Jurkat, Clone E6-1 (cell line): ENCODE measurements around the gene CELA3B.
"Not testable (repeated sequence)": the region's sequence is repeated elsewhere in the genome, so short reads cannot be mapped to it uniquely, and the experiment has no call there.

Experiments used
- DNase-seq: peaks from one replicate; pipeline ENCODE4 v3.0.0-alpha.2; 2011; ENCODE audit warnings: low read depth, low spot score
- H3K4me3 ChIP-seq: 2 replicates; pipeline ENCODE4 v1.5.1; 2011; ENCODE audit warnings: mild to moderate bottlenecking, low read length, control low read depth, moderate library complexity

Gene CELA3B

GRCh38 chr1:21941370-21941769 lies 35.5 kb upstream of the CELA3B start:
- H3K4me3 ChIP-seq, result no peak overlapping the region
- DNase-seq, result no peak

DNA sequence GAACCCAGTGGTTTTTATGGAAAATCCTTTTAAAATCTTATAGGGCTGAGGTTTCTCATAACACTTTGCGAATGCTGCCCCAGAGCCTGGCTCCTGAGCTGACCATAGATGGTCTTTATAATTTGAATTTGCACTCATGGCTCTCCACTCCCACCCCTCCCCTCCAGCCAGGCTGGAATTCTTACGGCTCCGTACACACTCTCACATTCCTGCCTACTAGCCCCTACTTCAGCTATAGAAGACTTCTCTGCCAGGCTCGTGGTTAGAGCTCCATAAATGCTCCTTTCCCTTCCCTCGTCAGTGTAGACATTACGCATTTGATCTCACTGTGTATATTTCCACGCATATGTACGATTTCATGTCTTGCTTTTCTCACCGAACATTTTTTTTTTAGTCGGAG lies 34.4 kb upstream of the CELA3B start:
- DNase-seq, result no peak
- H3K4me3 ChIP-seq, result no peak overlapping the region

DNA sequence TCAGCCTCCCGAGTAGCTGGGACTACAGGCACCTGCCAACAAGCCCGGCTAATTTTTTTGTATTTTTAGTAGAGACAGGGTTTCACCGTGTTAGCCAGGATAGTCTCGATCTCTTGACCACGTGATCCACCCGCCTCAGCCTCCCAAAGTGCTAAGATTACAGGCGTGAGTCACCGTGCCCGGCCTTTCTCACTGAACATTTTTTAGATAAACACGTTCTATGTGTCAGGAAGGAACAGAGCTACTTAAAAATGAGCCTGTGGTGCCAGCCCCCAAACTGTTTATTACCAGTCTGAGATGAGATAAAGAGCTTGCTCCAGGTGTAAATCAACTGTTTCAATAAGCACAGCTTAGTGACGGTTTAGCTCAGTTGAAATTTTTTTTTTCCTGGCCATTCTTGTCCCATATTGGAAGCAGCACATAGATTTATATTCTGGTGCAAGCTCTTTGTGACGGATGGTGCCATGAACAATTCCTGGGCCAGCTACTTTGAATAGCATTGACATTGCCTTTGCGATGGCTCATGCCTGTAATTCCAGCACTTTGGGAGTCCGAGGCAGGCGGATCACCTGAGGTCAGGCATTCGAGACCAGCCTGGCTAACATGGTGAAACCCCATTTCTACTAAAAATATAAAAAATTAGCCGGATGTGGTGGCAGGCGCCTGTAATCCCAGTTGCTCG lies 33.7 kb upstream of the CELA3B start:
- not testable (repeated sequence) for DNase-seq

GRCh38 chr1:21944733-21945073 lies 32.1 kb upstream of the CELA3B start:
- no peak overlapping the region for H3K4me3 ChIP-seq
- no peak for DNase-seq

More for the DNA sequence above, 33.7 kb upstream of the CELA3B start:
- not testable (repeated sequence) for H3K4me3 ChIP-seq

DNA sequence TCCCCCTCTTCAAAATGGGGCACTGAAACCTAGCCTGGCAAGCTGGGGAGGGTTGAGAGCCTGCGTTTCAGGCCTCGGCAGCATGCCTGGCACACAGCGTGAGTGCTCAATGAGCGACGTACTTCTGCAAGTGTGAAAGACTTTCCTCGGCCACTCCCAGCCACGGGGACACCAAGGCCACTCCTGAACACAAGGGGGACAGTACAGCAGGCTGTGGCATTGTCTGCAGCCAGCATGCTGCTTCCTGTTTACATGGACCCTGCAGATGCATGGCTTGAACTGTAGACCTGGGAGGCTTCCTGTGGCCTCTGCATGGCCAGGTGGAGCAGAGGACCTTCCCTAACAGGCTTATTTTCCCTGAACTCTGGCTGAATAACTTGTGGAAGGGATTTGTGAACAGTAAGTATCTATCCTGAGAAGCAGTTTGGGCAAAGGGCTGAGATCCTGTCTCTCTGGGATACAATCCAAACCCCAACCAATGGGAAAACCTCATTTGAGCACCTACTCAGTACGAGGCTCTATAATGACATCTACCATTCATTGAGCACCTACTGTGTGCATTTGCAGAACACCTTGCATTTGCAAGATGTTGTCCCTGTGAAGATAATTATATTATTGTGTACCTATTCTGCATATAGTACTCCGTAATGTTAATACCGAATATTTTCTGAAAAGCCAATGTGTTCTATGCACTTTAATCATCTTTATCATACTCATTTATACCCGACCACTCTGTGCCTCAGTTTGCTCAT lies 29.8 kb upstream of the CELA3B start:
- DNase-seq, result no peak
- no peak overlapping the region for H3K4me3 ChIP-seq

DNA sequence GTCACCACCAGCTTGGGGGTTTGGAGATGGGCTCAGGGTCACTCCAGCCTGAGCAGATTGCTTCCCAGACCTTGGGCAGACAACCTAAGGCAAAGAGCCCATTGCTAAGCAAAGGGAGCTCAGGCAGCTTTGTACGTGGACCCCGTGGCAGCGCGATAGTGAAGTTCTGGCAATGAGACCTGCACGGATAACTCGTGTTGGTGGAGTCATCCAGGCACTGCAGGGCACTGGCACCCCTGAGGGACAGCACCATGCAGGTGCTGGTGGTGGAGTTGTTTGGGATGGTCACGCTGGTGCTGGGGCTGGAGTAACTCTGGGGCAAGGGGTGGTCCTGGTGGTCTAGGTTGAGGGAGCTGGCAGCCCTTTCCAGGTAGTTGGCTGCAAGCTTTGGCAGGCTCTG lies 26.1 kb upstream of the CELA3B start:
- DNase-seq, result no peak

DNA sequence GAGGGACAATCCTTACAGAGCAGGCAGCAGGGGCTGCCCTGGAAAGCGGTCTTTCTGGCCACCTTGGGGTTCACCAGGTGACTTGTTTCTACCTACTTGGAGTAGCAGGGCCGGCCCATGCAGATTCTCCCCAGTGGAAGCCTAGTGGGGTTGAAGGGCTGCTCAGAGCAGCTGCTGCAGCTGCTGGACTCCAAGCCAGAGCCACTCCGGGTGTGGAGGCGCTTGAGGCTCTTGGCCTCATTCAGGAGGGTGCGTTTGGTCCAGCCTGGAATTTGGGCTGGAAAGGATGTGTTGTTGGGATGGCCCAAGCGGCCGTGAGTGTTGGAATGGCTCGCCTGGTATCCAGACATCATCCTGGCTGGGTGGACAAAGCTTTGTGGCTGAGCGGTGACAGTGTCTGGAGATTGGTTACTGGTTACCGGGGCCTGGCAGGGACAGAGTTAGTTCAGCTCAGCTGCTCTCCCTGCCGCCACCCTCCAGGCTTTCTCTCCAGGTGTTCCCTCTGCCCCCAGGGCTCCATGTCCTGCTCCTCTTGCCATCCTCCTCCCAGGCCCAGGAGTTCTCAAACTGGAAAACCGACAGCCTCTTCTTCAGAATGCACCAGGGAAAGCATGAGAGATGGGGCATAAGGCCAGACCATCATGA lies 25.5 kb upstream of the CELA3B start:
- H3K4me3 ChIP-seq, result no peak overlapping the region
- DNase-seq, result no peak

More for the DNA sequence above, 26.1 kb upstream of the CELA3B start:
- no peak overlapping the region for H3K4me3 ChIP-seq

DNA sequence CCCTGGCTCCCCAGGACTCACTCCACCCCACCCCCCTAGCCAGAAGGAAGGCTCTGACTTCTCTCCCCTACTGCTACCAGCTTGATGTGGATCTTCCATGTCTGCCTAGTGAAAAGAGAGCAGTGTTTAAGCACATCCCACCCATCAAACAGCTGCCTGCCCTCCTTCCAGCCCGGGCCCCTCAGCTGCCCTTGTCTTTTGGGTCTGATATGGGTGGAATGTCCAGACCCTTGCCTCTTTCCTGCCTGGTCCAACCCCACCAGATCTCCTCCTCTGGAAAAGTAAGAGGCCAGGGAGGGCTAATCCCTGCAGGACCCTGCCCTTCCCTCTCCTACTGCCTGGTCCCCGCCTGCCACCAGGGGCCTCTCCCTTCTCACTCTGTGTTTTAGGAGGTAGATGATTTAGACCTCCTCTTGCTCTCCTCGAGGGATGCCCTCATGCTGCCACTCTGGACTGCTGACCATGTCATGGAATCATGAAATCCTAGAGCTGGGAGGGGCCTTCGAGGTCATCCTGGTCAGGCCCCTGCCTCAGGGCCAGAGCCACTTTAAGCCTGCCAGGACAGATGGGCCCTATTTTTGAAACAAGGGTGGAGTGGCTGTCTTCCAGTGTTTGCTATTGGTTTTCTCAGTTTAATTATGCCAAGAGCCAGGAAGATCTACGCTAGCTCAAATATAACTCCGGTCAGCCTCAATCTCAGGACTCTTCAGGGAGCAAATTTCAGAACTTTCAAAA lies 23.9 kb upstream of the CELA3B start:
- DNase-seq, result no peak
- no peak overlapping the region for H3K4me3 ChIP-seq

DNA sequence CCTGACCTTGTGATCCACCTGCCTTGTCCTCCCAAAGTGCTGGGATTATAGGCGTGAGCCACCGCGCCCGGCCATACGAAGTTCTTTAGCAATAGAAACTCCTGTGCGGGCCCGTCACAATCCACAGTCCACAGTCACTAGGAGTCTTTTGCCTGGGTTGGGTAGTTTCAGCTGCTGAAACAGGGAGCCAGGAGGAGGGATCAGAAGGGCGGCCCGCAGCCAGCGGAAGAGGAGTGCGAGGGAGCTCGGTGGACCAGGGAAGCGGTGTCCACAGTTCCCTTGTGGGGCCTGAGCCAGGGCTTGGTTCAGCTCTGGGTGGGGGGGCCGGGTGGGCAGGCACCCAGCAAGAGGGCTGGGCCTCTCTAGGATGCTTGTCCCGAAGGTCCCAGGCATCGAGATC lies 21.8 kb upstream of the CELA3B start:
- H3K4me3 ChIP-seq, result no peak overlapping the region
- no peak for DNase-seq

- DNase-seq, result no peak
- H3K4me3 ChIP-seq, result no peak overlapping the region
These were observed 21.1 kb upstream of the CELA3B start for GRCh38 chr1:21955501-21956281.

GRCh38 chr1:21956720-21957552 lies 19.9 kb upstream of the CELA3B start:
- no peak overlapping the region for H3K4me3 ChIP-seq
- DNase-seq, result no peak

GRCh38 chr1:21961337-21961736 lies 15.5 kb upstream of the CELA3B start:
- no peak for DNase-seq
- H3K4me3 ChIP-seq, result no peak overlapping the region

DNA sequence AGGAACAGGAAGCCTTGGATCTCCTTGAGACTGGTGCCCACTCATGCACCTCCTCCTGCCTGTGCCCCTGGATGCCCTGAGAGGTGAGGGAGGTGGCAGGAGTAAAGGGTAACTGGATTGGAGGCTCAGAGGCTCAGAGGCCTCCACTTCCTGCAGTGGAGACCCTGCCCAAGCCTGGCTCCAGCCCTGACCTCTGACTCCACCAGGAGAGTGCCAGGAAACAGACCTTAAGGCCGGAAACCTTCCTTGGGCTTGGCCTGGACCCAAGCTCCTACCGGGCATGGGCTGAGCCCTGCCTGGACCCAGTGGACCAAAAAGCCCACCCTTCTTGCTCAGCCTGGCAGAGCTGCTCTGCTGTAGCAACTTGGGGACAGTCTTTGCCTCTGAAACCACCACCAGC lies 15.0 kb upstream of the CELA3B start:
- H3K4me3 ChIP-seq, result no peak overlapping the region
- no peak for DNase-seq

GRCh38 chr1:21963477-21964217 lies 13.2 kb upstream of the CELA3B start:
- peak; percentile 44 for DNase-seq
- H3K4me3 ChIP-seq, result no peak overlapping the region

GRCh38 chr1:21966247-21967000 lies 10.4 kb upstream of the CELA3B start:
- DNase-seq, result no peak

GRCh38 chr1:21967216-21967615 lies 9.6 kb upstream of the CELA3B start:
- DNase-seq, result not testable (repeated sequence)

More at GRCh38 chr1:21966247-21967000, 10.4 kb upstream of the CELA3B start:
- H3K4me3 ChIP-seq, result no peak overlapping the region

DNA sequence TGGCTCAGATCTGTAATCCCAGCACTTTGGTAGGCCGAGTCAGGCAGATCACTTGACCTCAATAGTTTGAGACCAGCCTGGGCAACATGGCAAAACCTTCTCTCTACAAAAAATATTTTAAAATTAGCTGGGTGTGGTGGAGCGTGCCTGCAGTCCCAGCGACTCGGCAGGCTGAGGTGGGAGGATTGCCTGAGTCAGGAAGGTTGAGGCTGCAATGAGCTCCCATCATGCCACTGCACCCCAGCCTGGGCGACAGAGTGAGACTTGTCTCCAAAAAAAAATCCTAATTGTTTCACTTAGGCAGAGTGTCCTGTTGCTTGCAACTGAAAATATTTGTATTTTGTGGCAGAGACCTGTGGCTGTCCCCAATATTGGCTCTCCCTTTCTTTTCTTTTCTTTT lies 7.8 kb upstream of the CELA3B start:
- H3K4me3 ChIP-seq, DNase-seq: not testable (repeated sequence)

More at GRCh38 chr1:21967216-21967615, 9.6 kb upstream of the CELA3B start:
- not testable (repeated sequence) for H3K4me3 ChIP-seq
